NAMALWA (cell line): Measurements from ENCODE around the gene TNN.
A peak's percentile ranks its signal among the peaks of the same experiment; 100 is the strongest.
"Not testable (repeated sequence)": the region's sequence is repeated elsewhere in the genome, so short reads cannot be mapped to it uniquely, and the experiment has no call there.

Experiments
- DNase-seq: peaks from one replicate; pipeline ENCODE4 v3.0.0-alpha.2; 2015; ENCODE audit warnings: low spot score

The TNN gene

GRCh38 chr1:175067362-175068106 is at the start of gene TNN:
TNN (plus strand) TSS chr1:175067833; CDS start chr1:175077419, 9,586 bp downstream.
- DNase-seq, result no peak

GRCh38 chr1:175019524-175019923 is 48.1 kb upstream of the TNN start:
- DNase-seq, result no peak

- DNase-seq, result peak; percentile 100
Observed at GRCh38 chr1:175023043-175023921, 44.4 kb upstream of the TNN start, which contains the start of gene MRPS14. MRPS14 (minus strand) TSS chr1:175023425; CDS start chr1:175023408, 17 bp downstream.

- not testable (repeated sequence) for DNase-seq
Observed at GRCh38 chr1:175023922-175024242, 43.8 kb upstream of the TNN start.

- no peak for DNase-seq
Observed at GRCh38 chr1:175024773-175025172, 42.9 kb upstream of the TNN start.

GRCh38 chr1:175033953-175034352 is 33.7 kb upstream of the TNN start:
- DNase-seq, result no peak

- DNase-seq, result no peak
Observed at GRCh38 chr1:175034775-175035174, 32.9 kb upstream of the TNN start.

GRCh38 chr1:175035865-175036264 is 31.8 kb upstream of the TNN start:
- DNase-seq, result no peak

GRCh38 chr1:175036476-175036875 is 31.2 kb upstream of the TNN start:
- no peak for DNase-seq

GRCh38 chr1:175037416-175037815 is 30.2 kb upstream of the TNN start:
- no peak for DNase-seq

- no peak for DNase-seq
Observed at GRCh38 chr1:175040324-175040879, 27.2 kb upstream of the TNN start.

GRCh38 chr1:175042650-175043049 is 25.0 kb upstream of the TNN start:
- DNase-seq, result no peak

GRCh38 chr1:175043824-175044223 is 23.8 kb upstream of the TNN start:
- no peak for DNase-seq

GRCh38 chr1:175044591-175044990 is 23.0 kb upstream of the TNN start:
- not testable (repeated sequence) for DNase-seq

GRCh38 chr1:175045097-175045496 is 22.5 kb upstream of the TNN start:
- no peak for DNase-seq

GRCh38 chr1:175045519-175045918 is 22.1 kb upstream of the TNN start:
- no peak for DNase-seq

GRCh38 chr1:175050992-175051391 is 16.6 kb upstream of the TNN start:
- no peak for DNase-seq

- DNase-seq, result no peak
Observed at GRCh38 chr1:175054736-175055135, 12.9 kb upstream of the TNN start.

- DNase-seq, result no peak
Observed at GRCh38 chr1:175062339-175062738, 5.3 kb upstream of the TNN start.

- DNase-seq, result no peak
Observed at GRCh38 chr1:175062858-175063257, 4.8 kb upstream of the TNN start.

- DNase-seq, result no peak
Observed at GRCh38 chr1:175070818-175071217, 3.2 kb downstream of the TNN start.

GRCh38 chr1:175071276-175071943 is 3.8 kb downstream of the TNN start:
- DNase-seq, result no peak
